K562 (cell line): ENCODE data around the gene ZSCAN2. TPM values are rescaled to one million over a fixed set of nuclear protein-coding genes. Genes with fewer than 3 reads are reported as not detected.

Experiments used
- ATAC-seq: fragments of 200-7000 bp; cut with Tn5 transposase; 3 replicates; pipeline ENCODE4 v1.9.1; 2020; ENCODE audit warnings: moderate library complexity
- BruUV-seq: library from RNA; stranded (reverse); fragments of 400-500 nt; replicated peaks from 2 replicates; lab custom pipeline; 2021; lab: Mats Ljungman, UMichigan
- CTCF ChIA-PET: fragments of 300-600 bp; formaldehyde crosslinking; extraction: SDS; loops from one replicate; lab custom pipeline; 2021; ENCODE audit warnings: low intra/inter-chr PET ratio; lab: Yijun Ruan, JAX
- POLR2A ChIA-PET: fragments of 300-600, 350-650 bp; sonication (Branson Sonifier 250); formaldehyde crosslinking; extraction: SDS; loops from one replicate; lab custom pipeline; 2021; ENCODE audit warnings: antibody characterized with exemption, inconsistent platforms; lab: Yijun Ruan, JAX
- DNase-seq, 4 experiments: peaks; one replicate each; pipeline versions ENCODE4 v3.0.0 to v3.0.0-alpha.2; 2011 to 2018; ENCODE audit warnings: low spot score in 3 of 4, mixed read lengths in 3 of 4; ENCODE audit errors: extremely low read depth in 1 of 4
- FAIRE-seq: peaks from 2 replicates; lab custom pipeline; 2011; peaks lifted over from hg19 to GRCh38; lab: Jason Lieb, UNC
- H2AFZ ChIP-seq: 2 replicates; pipeline ENCODE4 v1.6.0; 2011; ENCODE audit warnings: low read depth, low read length, control low read depth, inconsistent platforms
- H3K27ac ChIP-seq: fragments of 200-600 bp; 3 replicates; pipeline ENCODE4 v1.8.0; 2011; ENCODE audit warnings: low read depth, mild to moderate bottlenecking, control low read depth, inconsistent platforms, low read length, moderate library complexity, mixed read lengths; ENCODE audit errors: extremely low read depth
- H3K27me3 ChIP-seq, 2 experiments: fragments of 300-600 bp in 1 of 2; 2 replicates in 1 of 2; 3 replicates in 1 of 2; pipeline versions ENCODE4 v1.6.0 to v1.8.0; 2011; ENCODE audit warnings: inconsistent platforms in 2 of 2, low read length in 2 of 2, mild to moderate bottlenecking in 1 of 2, mixed read lengths in 1 of 2, moderate library complexity in 1 of 2; ENCODE audit not compliant: control insufficient read depth in 2 of 2, insufficient read depth in 2 of 2
- H3K36me3 ChIP-seq: fragments of 300-600 bp; 3 replicates; pipeline ENCODE4 v1.8.0; 2011; ENCODE audit warnings: mild to moderate bottlenecking, low read length, inconsistent platforms; ENCODE audit not compliant: control insufficient read depth, insufficient read depth
- H3K4me1 ChIP-seq, 2 experiments: fragments of 200-600 bp in 1 of 2; replicated peaks in 1 of 2; 2 replicates in 1 of 2; 3 replicates in 1 of 2; pipeline versions ENCODE4 v1.5.1 to v1.8.0; 2011; ENCODE audit warnings: inconsistent platforms in 2 of 2, low read length in 2 of 2, mild to moderate bottlenecking in 1 of 2, mixed read lengths in 1 of 2, moderate library complexity in 1 of 2; ENCODE audit not compliant: control insufficient read depth in 2 of 2, insufficient read depth in 2 of 2
- H3K4me2 ChIP-seq: 2 replicates; pipeline ENCODE4 v1.6.1; 2011; ENCODE audit warnings: low read length, control low read depth, inconsistent platforms, mixed read lengths; ENCODE audit not compliant: insufficient read depth
- H3K4me3 ChIP-seq: fragments of 200-600 bp; sonication (generic), shearing (Covaris generic); 2 replicates; pipeline ENCODE4 v1.5.1; 2016; ENCODE audit warnings: control low read depth, inconsistent platforms
- H3K79me2 ChIP-seq: fragments of 200-600 bp; 3 replicates; pipeline ENCODE4 v1.8.0; 2011; ENCODE audit warnings: low read length, inconsistent platforms; ENCODE audit not compliant: control insufficient read depth, insufficient read depth
- H3K9ac ChIP-seq, 2 experiments: 2 replicates each; pipeline versions ENCODE4 v1.6.0 to v1.6.1; 2011; ENCODE audit warnings: low read depth in 2 of 2, low read length in 2 of 2, control low read depth in 1 of 2, inconsistent platforms in 1 of 2, mild to moderate bottlenecking in 1 of 2, mixed read lengths in 1 of 2; ENCODE audit not compliant: insufficient read depth in 1 of 2
- H3K9me1 ChIP-seq: one replicate; pipeline ENCODE4 v1.6.0; 2011; ENCODE audit warnings: inconsistent platforms, mild to moderate bottlenecking, low read length, moderate library complexity; ENCODE audit not compliant: control insufficient read depth, insufficient read depth
- H3K9me3 ChIP-seq: replicated peaks from 2 replicates; pipeline ENCODE4 v1.5.1; 2011; ENCODE audit warnings: low read depth, low read length, inconsistent platforms; ENCODE audit not compliant: control insufficient read depth, insufficient read depth
- H4K20me1 ChIP-seq: replicated peaks from 2 replicates; pipeline ENCODE4 v1.6.1; 2011; ENCODE audit warnings: low read length, inconsistent platforms, mixed read lengths; ENCODE audit not compliant: control insufficient read depth, insufficient read depth
- BHLHE40 ChIP-seq: IDR thresholded peaks from 2 replicates; pipeline ENCODE4 v1.6.1; 2011; ENCODE audit warnings: low read length, improper control_type of control experiment
- DACH1 ChIP-seq: fragments of 450-650 bp; IDR thresholded peaks from 2 replicates; pipeline ENCODE4 v1.6.1; 2018; ENCODE audit not compliant: partially characterized antibody
- YY1 ChIP-seq, 3 experiments: IDR thresholded peaks; 2 replicates each; pipeline ENCODE4 v1.6.1; 2011; ENCODE audit warnings: low read length in 2 of 3, mild to moderate bottlenecking in 2 of 3, moderate library complexity in 2 of 3, borderline replicate concordance in 1 of 3, control low read depth in 1 of 3, low read depth in 1 of 3; ENCODE audit not compliant: insufficient read depth in 3 of 3, insufficient replicate concordance in 2 of 3, control insufficient read depth in 1 of 3, insufficient read length in 1 of 3; ENCODE audit errors: extremely low read depth in 1 of 3
- ZBTB7A ChIP-seq: IDR thresholded peaks from 2 replicates; pipeline ENCODE4 v1.6.1; 2011; ENCODE audit warnings: low read depth, mild to moderate bottlenecking, low read length, moderate library complexity, borderline replicate concordance; ENCODE audit not compliant: control insufficient read depth
- WGBS: fragments of 100-300 bp; shearing (Covaris generic); methylation state at CpG from one replicate; pipeline ENCODE4 v1.1.6; 2016; ENCODE audit warnings: low coverage, mixed read lengths; ENCODE audit not compliant: insufficient coverage; ENCODE audit errors: missing lambda C conversion rate; 5-methylcytosine and 5-hydroxymethylcytosine counted together
- in situ Hi-C: fragments of 300-500 bp; cut with MboI; formaldehyde crosslinking; loops from 4 replicates; pipeline ENCODE4 v1.15.0; 2018; ENCODE audit warnings: inconsistent platforms, mixed read lengths
- intact Hi-C: fragments of 100-400 bp; cut with micrococcal nuclease; formaldehyde crosslinking; loops from 2 replicates; pipeline ENCODE4 v1.14.2; 2022
- polyA plus RNA-seq, 8 experiments: library from polyadenylated mRNA; depleted of rRNA in 4 of 8; stranded (reverse) in 5 of 8; unstranded in 3 of 8; fragments of >200 nt; fragmentation: Nextera tagmentation in 2 of 8; fragmentation: Illumina TruSeq in 1 of 8; extraction: Ambion mirVana in 2 of 8; extraction: Trizol in 1 of 8; gene quantifications; 2 replicates each; pipeline versions ENCODE4 v1.2.1 to v1.2.3, GENCODE V29; 2011 to 2014; ENCODE audit warnings: inconsistent platforms in 1 of 8, missing spikeins in 1 of 8
- total RNA-seq, 7 experiments: library from RNA; depleted of rRNA in 6 of 7; stranded (reverse); fragments of >200 nt in 6 of 7; fragmentation: Illumina TruSeq in 2 of 7; extraction: Trizol in 2 of 7; gene quantifications; 2 replicates each; pipeline versions ENCODE4 v1.2.1 to v1.2.3, GENCODE V29; 2011 to 2021; ENCODE audit warnings: low replicate concordance in 1 of 7
- TF ChIP-seq, protein P1 (sequence below): fragments of 450-650 bp; IDR thresholded peaks from 2 replicates; pipeline ENCODE4 v1.6.1; 2018; ENCODE audit not compliant: partially characterized antibody
- TF ChIP-seq, protein P2 (sequence below), 2 experiments: fragments of 450-650 bp; IDR thresholded peaks; 2 replicates each; pipeline ENCODE4 v1.6.1; 2016
- TF ChIP-seq, protein P3 (sequence below): sonication (generic); formaldehyde crosslinking; IDR thresholded peaks from 2 replicates; pipeline ENCODE4 v1.8.0; 2022; ENCODE audit warnings: missing genetic modification reagents, mild to moderate bottlenecking, moderate library complexity, borderline replicate concordance
- TF ChIP-seq, protein P4 (sequence below): fragments of 250-450 bp; sonication (Bioruptor Pico); IDR thresholded peaks from 2 replicates; pipeline ENCODE4 v1.5.1; 2021; ENCODE audit warnings: mild to moderate bottlenecking

The ZSCAN2 gene
- total and polyA plus RNA-seq, 9 of the 15 experiments (the other 6 are each of a cell fraction or from before 2014, with no cell fraction given): 1.7 to 14.2 (median 6.6) TPM

DNA sequence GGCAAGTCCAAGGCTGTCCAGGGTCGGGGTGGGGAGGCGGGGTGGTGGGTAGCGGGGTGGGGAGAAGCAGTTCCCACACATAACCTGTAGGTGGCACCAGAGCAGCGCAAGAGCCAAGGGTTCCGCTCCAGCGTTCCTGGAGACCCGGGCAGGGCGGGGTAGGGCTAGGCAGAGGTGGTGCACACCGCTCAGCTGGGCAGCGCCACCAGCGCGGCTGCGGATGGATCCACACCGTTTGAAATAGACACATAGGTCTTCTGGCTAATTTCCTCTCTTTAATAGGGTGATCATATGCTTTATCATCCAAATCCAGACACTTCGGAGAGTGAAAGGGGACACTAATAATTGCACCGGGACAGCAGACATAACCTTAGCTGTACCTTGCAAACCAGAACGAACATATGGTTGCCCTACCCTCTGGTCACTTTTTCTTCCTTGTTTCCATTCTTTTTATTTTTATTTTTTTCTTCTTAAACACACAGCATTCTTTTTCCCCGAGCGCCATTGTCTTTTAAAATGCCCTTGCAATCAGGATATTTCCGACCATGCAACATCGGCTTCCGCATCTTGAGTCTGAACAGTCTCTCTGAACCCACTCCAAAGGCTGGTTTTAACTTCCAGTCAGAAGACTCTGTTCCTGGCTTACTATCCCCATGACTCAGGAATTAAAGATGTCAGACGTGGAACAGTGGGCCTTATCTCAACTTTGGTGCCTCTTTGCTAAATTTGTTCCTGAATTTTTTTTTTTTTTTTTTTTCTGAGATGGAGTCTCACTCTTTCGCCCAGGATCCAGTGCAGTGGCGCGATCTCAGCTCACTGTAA lies 12.5 kb upstream of the ZSCAN2 start:
- peak overlapping the region in 1 of 2 experiments; percentile 66; a peak in 1 of 4 replicates for H3K9ac ChIP-seq
- H2AFZ ChIP-seq: peak overlapping the region; percentile 84
- no peaks in the 10 kb centered on the region for H3K79me2 ChIP-seq
- no peak overlapping the region for H3K4me3 ChIP-seq
- peak; percentile 90 to 95 (median 94) for DNase-seq
- no peaks in the 10 kb centered on the region for H3K9me3 ChIP-seq
- no peaks in the 10 kb centered on the region for H3K27me3 ChIP-seq
- intact Hi-C loops: loop anchor here (2.0 kb wide), 3 partner anchors 233 to 291 kb away; no protein-coding TSS in a partner anchor
- in situ Hi-C loops: loop anchor here (25.0 kb wide), 1 partner anchor 299 kb away; the partner anchor contains the start of gene SLC28A1
- peak; percentile 100 for ATAC-seq
- H4K20me1 ChIP-seq: no peaks in the 10 kb centered on the region
- no peaks in the 10 kb centered on the region for H3K36me3 ChIP-seq
- CTCF ChIA-PET: interaction anchor here (0.6 to 1.9 kb wide), 5 partner anchors 11 to 554 kb away, joined by 3 to 9 read pairs (median 4); no protein-coding TSS in a partner anchor
- no peaks in the 10 kb centered on the region for H3K9me1 ChIP-seq
- 23% methylated on average over 21 of the region's 26 CpGs for WGBS
- peak overlapping the region; percentile 74 for H3K4me2 ChIP-seq
- POLR2A ChIA-PET: interaction anchor here (0.6 to 1.0 kb wide), 3 partner anchors 11 to 458 kb away, joined by 3 to 4 read pairs (median 3); no protein-coding TSS in a partner anchor
- peak; percentile 78 for FAIRE-seq
- no TSS peak for BruUV-seq
- no peak overlapping the region for H3K27ac ChIP-seq
- peaks cover 0 to 7% of the 10 kb centered on the region in 2 experiments; a peak in 2 of 5 replicates for H3K4me1 ChIP-seq
- TF ChIP-seq, protein P1, sequence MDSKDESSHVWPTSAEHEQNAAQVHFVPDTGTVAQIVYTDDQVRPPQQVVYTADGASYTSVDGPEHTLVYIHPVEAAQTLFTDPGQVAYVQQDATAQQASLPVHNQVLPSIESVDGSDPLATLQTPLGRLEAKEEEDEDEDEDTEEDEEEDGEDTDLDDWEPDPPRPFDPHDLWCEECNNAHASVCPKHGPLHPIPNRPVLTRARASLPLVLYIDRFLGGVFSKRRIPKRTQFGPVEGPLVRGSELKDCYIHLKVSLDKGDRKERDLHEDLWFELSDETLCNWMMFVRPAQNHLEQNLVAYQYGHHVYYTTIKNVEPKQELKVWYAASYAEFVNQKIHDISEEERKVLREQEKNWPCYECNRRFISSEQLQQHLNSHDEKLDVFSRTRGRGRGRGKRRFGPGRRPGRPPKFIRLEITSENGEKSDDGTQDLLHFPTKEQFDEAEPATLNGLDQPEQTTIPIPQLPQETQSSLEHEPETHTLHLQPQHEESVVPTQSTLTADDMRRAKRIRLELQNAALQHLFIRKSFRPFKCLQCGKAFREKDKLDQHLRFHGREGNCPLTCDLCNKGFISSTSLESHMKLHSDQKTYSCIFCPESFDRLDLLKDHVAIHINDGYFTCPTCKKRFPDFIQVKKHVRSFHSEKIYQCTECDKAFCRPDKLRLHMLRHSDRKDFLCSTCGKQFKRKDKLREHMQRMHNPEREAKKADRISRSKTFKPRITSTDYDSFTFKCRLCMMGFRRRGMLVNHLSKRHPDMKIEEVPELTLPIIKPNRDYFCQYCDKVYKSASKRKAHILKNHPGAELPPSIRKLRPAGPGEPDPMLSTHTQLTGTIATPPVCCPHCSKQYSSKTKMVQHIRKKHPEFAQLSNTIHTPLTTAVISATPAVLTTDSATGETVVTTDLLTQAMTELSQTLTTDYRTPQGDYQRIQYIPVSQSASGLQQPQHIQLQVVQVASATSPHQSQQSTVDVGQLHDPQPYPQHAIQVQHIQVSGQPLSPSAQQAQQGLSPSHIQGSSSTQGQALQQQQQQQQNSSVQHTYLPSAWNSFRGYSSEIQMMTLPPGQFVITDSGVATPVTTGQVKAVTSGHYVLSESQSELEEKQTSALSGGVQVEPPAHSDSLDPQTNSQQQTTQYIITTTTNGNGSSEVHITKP: peak; percentile 11
- TF ChIP-seq, protein P2, sequence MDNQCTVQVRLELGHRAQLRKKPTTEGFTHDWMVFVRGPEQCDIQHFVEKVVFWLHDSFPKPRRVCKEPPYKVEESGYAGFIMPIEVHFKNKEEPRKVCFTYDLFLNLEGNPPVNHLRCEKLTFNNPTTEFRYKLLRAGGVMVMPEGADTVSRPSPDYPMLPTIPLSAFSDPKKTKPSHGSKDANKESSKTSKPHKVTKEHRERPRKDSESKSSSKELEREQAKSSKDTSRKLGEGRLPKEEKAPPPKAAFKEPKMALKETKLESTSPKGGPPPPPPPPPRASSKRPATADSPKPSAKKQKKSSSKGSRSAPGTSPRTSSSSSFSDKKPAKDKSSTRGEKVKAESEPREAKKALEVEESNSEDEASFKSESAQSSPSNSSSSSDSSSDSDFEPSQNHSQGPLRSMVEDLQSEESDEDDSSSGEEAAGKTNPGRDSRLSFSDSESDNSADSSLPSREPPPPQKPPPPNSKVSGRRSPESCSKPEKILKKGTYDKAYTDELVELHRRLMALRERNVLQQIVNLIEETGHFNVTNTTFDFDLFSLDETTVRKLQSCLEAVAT (IDR thresholded peaks at IDR 0.05): no peak
- TF ChIP-seq BHLHE40: 0 out of 2 replicates have a peak, but pooled peaks have one; percentile 8
- TF ChIP-seq YY1 (IDR thresholded peaks at IDR 0.05; ENCODE audit: borderline replicate concordance in 1 of 3, control insufficient read depth in 1 of 3, extremely low read depth in 1 of 3, insufficient read depth in 3 of 3, insufficient read length in 1 of 3, insufficient replicate concordance in 2 of 3, low read depth in 1 of 3, low read length in 2 of 3): peak in 1 of 3 experiments; percentile 16
- TF ChIP-seq, protein P3, sequence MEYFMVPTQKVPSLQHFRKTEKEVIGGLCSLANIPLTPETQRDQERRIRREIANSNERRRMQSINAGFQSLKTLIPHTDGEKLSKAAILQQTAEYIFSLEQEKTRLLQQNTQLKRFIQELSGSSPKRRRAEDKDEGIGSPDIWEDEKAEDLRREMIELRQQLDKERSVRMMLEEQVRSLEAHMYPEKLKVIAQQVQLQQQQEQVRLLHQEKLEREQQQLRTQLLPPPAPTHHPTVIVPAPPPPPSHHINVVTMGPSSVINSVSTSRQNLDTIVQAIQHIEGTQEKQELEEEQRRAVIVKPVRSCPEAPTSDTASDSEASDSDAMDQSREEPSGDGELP (CRISPR knock-in tag): peak; percentile 94
- peak; percentile 74; the same call in 1 of the 2 replicates for TF ChIP-seq ZBTB7A
- TF ChIP-seq DACH1: peak; percentile 32
- TF ChIP-seq, protein P4, sequence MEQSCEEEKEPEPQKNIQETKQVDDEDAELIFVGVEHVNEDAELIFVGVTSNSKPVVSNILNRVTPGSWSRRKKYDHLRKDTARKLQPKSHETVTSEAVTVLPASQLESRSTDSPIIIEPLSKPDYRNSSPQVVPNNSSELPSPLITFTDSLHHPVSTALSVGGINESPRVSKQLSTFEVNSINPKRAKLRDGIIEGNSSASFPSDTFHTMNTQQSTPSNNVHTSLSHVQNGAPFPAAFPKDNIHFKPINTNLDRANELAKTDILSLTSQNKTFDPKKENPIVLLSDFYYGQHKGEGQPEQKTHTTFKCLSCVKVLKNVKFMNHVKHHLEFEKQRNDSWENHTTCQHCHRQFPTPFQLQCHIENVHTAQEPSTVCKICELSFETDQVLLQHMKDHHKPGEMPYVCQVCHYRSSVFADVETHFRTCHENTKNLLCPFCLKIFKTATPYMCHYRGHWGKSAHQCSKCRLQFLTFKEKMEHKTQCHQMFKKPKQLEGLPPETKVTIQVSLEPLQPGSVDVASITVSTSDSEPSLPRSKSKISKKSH (CRISPR knock-in tag): no peak
